SKM-1 treated with dmso at 0.1 percent for 144 hours (cell line): Measurements from ENCODE around the gene DAZ1.
"Not testable (repeated sequence)": the region's sequence is repeated elsewhere in the genome, so short reads cannot be mapped to it uniquely, and the experiment has no call there.

Experiments used
- DNase-seq: peaks from one replicate; lab custom pipeline; 2025; ENCODE audit not compliant: unreplicated experiment; lab: John Stamatoyannopoulos, UW

Gene DAZ1, protein sequence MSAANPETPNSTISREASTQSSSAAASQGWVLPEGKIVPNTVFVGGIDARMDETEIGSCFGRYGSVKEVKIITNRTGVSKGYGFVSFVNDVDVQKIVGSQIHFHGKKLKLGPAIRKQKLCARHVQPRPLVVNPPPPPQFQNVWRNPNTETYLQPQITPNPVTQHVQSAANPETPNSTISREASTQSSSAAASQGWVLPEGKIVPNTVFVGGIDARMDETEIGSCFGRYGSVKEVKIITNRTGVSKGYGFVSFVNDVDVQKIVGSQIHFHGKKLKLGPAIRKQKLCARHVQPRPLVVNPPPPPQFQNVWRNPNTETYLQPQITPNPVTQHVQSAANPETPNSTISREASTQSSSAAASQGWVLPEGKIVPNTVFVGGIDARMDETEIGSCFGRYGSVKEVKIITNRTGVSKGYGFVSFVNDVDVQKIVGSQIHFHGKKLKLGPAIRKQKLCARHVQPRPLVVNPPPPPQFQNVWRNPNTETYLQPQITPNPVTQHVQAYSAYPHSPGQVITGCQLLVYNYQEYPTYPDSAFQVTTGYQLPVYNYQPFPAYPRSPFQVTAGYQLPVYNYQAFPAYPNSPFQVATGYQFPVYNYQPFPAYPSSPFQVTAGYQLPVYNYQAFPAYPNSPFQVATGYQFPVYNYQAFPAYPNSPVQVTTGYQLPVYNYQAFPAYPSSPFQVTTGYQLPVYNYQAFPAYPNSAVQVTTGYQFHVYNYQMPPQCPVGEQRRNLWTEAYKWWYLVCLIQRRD

DNA sequence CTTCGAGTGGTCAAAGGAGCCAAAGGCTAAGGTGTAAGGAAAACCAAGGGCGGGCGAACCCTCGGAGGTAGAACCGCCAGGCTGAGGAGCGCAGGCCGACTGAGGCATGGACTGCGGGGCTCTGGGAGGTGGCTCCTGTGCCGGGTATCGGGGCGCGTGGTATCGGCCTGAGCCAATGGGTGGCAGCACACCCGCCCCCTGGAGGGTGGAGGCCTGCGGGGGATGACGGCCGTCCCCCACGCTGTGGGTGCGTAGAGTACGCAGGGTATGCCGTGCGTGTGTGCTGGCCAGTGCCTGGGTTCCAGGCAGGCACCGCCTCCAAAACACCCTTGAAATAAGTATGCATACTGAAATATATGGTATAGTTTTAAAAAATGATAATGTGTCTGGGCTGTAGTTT, at the start of gene DAZ1:
Gene DAZ1, minus strand, starts transcription at position 101 of the 400 bp plus-strand sequence. CDS start 208 bp downstream, outside the sequence.
- not testable (repeated sequence) for DNase-seq

DNA sequence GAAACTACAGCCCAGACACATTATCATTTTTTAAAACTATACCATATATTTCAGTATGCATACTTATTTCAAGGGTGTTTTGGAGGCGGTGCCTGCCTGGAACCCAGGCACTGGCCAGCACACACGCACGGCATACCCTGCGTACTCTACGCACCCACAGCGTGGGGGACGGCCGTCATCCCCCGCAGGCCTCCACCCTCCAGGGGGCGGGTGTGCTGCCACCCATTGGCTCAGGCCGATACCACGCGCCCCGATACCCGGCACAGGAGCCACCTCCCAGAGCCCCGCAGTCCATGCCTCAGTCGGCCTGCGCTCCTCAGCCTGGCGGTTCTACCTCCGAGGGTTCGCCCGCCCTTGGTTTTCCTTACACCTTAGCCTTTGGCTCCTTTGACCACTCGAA, 20.4 kb upstream of the DAZ1 start, which contains the start of gene DAZ2:
Gene DAZ2, plus strand, starts transcription at position 301 of the 400 bp plus-strand sequence. CDS start 208 bp downstream, outside the sequence.
- not testable (repeated sequence) for DNase-seq

DNA sequence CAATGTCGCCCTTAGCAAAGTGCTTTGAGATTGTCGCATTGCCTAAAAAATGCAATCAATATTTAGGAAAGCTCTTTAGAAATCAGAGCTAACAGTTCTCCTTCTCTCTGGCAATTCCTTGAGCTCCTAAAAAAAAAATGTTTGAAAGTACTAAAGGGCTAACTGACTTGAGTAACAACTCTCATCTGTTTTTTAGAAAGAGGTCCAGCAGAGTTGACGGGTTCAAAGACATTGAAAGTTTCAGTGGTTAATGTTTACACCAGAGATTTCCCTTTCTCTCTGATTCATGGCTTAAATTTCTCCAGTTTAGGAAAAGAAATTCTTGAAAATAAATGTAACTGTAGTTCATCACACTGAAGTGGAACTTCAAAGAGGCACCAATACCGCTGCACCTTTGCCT, 11.9 kb upstream of the DAZ1 start:
- DNase-seq, result not testable (repeated sequence)

DNA sequence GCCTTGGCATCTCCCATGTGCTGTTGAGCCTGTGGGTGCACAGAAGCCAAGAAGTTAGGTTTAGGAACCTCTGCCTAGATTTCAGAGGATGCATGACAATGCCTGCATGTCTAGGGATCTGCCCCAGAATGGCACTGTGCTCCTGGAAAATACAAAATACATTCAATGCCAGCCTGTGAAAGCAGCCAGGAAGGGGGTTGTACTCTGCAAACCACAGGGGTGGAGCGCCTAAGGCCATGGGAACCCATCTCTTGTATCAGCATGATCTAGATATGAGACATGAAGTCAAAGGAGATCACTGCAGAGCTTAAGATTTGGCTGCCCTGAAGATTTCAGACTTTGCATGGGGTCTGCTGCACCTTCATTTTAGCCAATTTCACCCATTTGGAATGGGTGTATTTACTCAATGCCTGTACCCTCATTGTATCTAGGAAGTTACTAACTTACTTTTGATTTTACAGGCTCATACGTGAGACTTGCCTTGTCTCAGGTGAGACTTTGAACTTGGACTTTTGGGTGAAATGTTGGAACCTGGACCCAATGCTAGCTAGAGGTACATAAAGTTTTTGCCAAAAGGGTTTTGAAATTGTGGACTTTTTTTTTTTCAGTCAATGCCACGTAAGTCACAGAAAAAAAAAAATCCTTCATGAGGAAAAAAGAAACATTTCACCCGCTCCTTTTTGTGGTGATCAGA, 11.1 kb upstream of the DAZ1 start:
- DNase-seq, result not testable (repeated sequence)

DNA sequence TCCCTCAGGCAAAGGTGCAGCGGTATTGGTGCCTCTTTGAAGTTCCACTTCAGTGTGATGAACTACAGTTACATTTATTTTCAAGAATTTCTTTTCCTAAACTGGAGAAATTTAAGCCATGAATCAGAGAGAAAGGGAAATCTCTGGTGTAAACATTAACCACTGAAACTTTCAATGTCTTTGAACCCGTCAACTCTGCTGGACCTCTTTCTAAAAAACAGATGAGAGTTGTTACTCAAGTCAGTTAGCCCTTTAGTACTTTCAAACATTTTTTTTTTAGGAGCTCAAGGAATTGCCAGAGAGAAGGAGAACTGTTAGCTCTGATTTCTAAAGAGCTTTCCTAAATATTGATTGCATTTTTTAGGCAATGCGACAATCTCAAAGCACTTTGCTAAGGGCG, 8.6 kb upstream of the DAZ1 start:
- not testable (repeated sequence) for DNase-seq
